ENCODE data around the gene PCED1A.

- TF ChIP-seq POLR2AphosphoS5 (IDR thresholded peaks at IDR 0.05) (no peak), CTCF (IDR thresholded peaks at IDR 0.05) (no peak), EP300 (IDR thresholded peaks at IDR 0.05) (no peak), POLR2A (IDR thresholded peaks at IDR 0.05) (no peak)
These were observed 47.9 kb upstream of the PCED1A start for GRCh38 chr20:2888224-2888955.
